HG02588 (cell line): ENCODE measurements around the gene SURF1.
"Not testable (repeated sequence)": the region's sequence is repeated elsewhere in the genome, so short reads cannot be mapped to it uniquely, and the experiment has no call there.

Source experiments
- ATAC-seq: cut with Tn5 transposase; IDR thresholded peaks from one replicate; pipeline ENCODE4 v1.9.1; 2021; ENCODE audit warnings: mild to moderate bottlenecking, moderate library complexity; ENCODE audit not compliant: unreplicated experiment

The SURF1 gene

GRCh38 chr9:133346021-133346785 lies 10.1 kb downstream of the SURF1 start:
- no peak for ATAC-seq

DNA sequence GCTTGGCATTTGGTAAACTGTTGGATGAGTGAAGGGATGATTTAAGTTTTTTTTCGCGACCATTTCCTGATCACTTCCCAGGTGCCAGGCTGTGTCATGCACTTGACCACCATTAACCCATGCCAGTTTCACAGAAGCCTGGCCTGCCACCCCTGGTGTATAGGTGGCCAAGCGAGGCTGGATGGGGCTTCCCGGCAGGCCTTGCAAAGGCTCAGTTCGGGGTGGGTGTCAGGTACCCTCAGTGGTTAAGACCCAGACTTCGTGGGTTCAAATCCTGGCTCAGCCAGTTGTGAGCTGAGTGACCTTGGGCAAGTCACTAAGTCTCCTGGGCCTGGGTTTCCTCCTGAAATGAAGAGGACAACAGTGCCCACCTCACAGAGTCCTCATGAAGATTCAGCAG lies 10.7 kb downstream of the SURF1 start:
- no peak for ATAC-seq

- no peak for ATAC-seq
These were observed 11.3 kb downstream of the SURF1 start for GRCh38 chr9:133344979-133345378.

GRCh38 chr9:133344071-133344470 lies 12.2 kb downstream of the SURF1 start:
- no peak for ATAC-seq

- no peak for ATAC-seq
These were observed 13.7 kb downstream of the SURF1 start for GRCh38 chr9:133342570-133342969.

DNA sequence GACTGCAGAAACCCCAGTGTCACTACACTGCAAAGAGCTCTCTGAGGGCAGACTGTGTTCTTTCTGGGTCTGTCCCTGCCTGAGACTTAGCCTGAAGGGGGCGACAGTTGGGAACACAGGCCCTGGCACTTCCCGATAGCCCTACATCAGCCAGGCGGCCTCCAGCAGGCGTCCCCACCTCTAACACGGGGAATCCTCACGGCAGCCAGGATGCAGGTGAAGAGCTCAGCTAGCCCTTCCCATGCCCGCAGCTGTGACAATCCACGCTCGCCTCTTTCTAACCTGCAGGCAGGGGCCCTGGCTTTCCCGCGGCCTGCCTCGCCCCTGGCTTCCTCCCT lies 14.2 kb downstream of the SURF1 start:
- ATAC-seq: no peak

- no peak for ATAC-seq
These were observed 14.8 kb downstream of the SURF1 start for GRCh38 chr9:133341369-133342068.

DNA sequence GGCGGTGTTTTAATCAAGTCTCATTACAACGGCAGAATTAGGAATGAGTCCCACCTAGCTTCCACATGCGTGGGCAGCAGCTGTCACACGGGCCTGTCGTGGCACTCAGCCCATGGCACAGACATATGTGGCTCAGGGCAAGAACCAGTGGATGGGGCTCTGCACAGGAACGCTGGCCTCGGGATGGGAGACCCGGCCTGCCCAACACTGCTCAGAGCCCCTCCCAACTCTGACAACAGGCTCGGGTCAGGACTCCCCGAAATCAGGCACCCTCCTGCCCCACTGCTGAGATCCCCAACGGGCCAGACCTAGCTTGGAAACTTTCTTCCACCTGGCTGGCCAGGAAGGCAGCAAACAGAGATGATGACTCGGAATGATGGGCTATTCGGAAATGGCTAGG lies 15.4 kb downstream of the SURF1 start:
- ATAC-seq: no peak

DNA sequence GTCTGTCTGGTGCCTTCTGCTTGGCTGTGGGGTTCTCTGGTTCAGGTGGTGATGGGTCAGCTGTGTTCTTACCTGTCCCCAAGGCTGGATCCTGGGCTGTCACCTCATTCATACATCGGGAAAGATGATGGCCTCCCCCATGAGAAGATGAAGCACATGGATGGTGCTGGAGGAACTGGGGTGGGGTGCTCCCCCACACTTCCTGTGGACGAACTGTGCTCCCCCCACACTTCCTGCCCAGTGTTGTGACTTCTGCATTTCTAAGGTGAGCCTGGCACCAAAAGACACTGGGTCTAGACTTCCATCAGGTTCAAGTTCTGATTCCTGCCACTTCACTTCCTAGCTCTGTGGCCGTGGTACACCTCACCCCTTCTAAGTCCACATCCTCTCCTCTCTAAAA lies 16.0 kb downstream of the SURF1 start:
- no peak for ATAC-seq

DNA sequence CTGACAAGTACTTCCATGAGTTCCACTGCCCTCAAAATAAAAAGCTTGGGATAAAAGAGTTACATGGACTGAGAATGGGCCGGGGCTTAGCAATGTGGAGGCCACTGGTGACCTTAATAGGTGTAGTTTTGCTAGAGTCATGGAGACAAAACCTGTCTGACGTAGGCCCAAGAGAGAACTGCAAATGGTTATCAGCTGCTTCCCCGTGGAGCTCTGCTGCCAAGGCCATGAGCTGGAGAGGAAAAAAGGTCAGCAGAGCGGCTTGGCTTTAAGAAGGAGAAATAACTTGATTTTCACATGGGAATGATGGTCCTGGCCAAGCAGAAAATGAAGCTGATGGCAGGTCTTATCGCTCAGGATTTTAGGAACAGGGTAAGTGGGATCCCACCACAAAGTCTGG lies 16.6 kb downstream of the SURF1 start:
- no peak for ATAC-seq

DNA sequence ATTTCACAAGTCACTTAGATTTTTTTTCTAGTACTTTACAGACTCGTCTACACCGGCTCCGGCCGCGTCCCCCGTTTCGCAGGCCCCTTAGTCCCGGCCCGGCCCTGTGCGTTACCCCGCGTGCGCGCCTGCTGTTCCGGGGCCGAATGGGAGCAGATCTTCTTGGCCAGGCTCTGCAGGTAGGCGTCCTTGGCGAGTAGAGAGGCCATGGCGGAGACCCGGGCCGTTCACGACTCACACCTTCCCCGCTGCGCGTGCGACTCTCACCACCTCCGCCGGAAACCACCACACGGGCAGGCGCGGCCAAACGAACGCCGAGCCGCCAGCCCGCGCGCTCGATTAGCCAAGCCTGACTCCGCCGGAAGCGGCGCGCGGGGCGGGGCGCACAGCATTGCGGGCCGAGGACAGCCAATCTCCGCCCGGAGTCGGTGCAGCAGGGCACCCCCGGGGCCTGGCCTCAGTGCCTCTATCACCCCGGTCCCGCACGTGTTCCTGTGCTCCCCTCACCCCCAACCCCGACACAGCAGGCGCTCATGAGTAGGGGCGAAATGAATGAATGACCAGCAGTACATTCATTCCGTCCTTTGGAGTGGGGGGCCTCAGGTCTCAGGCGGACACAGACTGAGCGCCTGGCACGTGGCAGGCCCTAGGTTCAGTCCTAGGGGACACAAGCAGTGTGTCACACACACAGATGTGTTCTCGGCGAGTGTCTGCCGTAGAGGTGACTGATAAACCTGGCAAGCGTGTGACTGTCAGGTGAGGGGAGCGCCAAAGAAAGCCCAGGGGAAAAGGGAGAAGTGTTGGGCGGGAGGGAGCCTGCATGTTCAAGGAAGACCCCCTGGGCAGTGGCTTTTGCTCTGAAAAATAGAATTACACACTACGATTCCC lies 20.1 kb downstream of the SURF1 start, which contains the start of gene SURF6:
Gene SURF6, minus strand, starts transcription at position 265 of the 888 bp plus-strand sequence. Its CDS starts 56 bp downstream, at position 209.
- ATAC-seq: peak; percentile 82

- ATAC-seq: not testable (repeated sequence)
These were observed 21.4 kb downstream of the SURF1 start for GRCh38 chr9:133334888-133335287.

- no peak for ATAC-seq
These were observed 22.1 kb downstream of the SURF1 start for GRCh38 chr9:133334161-133334560.

- ATAC-seq: no peak
These were observed 22.7 kb downstream of the SURF1 start for GRCh38 chr9:133333566-133333965.

DNA sequence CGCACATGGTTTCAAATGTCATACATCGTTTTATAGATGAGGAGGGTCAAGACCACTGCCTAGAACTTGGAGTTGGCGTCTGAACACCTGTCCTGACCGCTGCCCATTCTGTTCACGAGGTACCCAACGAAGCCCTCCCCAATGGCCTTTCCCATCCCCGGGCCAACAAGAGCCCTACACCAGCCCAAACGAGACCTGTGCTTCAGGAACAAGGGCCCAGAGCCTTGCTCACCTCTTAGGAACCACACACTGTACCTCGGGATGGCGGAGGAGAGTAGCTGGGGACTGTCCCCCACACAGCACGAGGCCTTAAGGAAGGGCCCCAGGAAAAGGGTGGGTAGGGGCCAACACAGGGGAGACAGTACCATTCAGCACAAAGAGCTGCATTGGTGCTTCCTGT lies 23.3 kb downstream of the SURF1 start:
- no peak for ATAC-seq

DNA sequence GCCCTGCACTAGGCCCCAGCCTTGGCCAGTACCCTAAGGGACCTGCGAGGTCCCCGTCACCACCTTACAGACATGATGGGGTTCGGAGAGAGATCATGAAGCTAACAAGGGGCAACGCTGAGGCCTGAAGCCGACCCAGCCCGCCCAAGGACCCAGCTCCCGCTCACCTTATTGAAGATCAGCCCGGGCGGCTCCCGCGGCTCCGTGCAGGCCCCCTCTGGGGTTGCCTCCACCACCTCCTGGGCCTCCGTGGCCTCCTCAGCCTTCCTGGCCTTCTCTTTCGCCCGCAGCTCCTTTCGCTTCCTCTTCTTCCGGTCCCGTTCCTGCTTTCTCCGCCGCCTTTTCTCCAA lies 23.9 kb downstream of the SURF1 start:
- ATAC-seq: no peak

DNA sequence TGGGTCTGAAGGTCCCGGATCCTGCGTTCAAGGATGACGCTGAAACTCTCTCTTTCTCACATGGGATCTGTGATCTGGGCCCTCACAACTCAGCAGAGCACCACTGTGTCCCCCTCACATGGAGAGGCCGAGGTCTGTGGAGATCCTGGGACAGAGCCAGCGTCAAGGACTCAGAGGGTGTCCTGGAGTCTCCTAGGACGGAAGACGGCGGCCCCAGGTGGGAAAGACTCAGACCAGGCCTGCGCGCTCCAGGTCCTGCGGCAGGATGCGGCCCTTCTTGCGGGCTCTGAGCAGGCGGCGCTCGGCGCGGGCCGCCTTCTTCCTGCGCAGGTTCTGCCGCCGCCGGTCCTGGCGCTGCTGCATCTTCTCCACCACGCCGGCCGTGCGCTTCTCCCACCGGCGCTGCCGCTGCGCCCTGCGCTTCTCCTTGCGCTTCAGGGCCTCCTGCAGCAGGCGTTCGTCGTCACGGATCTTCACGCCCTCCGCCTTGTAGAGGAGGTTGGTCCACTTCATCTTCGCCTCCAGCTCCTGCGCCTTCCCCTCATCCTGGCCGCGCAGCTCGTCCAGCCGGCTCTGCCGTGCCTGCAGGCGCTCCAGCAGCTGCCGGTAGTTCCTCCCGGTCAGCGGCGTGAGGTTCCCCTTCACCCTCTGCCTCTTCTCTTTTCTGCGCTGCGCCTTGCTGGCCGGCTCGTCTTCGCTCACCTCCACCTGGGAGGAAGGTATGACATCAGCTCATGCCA lies 24.5 kb downstream of the SURF1 start:
- no peak for ATAC-seq

GRCh38 chr9:133331221-133331620 lies 25.1 kb downstream of the SURF1 start:
- no peak for ATAC-seq

GRCh38 chr9:133329306-133330156 lies 26.8 kb downstream of the SURF1 start:
- ATAC-seq: not testable (repeated sequence)
